ENCODE data around the gene ZC3H12D.

Gene ZC3H12D

DNA sequence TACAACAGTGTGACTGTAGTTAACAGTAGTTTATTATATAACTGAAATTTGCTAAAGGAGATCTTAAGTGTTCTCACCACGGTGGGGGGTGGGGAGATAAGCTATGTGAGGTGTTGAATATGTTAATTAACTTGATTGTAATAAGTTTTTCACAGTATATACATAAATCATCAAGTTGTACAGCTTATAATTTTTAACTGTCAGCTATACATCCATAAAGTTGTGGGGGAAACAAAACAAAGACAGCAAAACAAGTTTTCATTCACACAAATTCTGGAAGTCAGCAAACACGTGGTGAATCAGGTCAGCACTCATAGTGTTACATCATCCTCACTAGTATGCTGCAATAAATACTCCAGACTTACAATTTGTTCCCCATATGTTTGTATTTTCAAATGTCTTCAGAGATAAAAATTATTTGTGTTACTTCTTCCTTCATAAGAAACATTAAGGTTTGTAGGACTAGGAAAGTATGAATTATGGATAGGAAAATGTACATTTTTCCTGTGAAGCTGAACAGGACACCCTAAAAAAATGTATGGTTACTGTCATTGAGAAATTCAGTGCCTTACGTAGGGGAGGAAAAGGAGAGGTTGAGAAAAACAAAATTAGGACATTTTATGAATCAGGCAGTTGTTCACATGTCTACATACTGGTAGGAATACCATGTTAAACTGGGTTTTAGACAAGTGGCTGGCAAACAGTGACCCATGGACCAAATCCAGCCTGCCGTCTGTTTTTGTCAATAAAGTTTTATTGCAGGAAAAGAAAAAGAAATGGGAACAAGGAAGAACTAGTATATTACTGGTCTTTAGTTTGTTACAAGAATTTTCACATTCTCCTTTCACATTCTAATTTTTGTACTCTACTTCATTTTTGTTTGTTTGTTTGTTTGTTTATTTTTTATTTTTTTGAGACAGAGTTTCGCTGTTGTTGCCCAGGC lies 78.7 kb downstream of the ZC3H12D start:
- DNase-seq: no peak

DNA sequence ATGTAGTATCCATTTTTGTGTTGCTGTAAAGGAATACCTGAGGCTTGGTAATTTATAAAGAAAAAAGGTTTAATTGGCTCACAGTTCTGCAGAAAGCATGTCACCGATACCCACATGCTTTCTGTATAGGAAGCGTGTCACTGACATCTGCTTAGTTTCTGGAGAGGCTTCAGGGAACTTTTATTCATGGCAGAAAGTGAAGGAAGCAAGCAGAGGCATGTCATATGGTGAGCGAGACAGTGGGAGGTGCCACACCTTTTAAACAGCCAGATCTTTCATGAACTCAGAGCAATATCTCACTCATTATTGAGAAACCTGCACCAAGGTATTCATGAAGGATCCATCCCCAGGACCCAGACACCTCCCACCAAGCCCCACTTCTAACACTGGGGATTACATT lies 81.3 kb downstream of the ZC3H12D start:
- DNase-seq: no peak

DNA sequence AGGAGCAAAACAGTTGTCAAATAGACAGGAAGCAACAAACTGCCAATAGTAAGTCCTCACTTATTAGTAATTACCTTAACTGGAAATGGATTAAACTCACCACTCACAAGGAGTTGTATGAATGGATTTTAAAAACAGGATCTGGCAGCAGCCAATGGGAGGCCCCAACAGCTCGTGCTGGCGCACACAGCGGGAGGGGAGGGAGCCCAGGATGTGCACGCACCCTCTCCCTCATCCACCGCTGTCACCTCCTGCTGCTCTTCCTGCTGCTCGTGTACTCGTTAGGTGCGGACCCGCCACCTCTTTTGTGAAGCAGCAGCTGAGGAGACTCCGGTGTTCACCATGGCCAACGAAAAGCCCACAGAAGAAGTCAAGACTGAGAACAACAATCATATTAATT lies 84.8 kb downstream of the ZC3H12D start, which contains the start of gene SUMO4:
Gene SUMO4 (plus strand): TSS at position 213 of the 400 bp plus-strand sequence. CDS start 130 bp downstream, at position 343.
- no peak for DNase-seq

DNA sequence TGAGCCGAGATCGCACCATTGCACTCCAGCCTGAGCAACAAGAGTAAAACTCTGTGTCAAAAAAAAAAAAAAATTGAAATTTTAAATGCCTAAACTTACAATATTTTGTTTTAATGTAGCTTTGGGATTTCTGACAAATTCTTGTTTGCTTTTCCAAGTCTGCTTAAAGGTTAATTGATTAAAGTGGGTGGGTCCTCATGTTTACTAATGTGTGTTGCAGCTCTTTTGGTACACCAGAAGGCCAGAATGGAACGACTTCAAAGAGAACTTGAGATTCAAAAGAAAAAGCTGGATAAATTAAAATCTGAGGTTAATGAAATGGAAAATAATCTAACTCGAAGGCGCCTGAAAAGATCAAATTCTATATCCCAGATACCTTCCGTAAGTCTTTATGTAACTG lies 87.4 kb downstream of the ZC3H12D start:
- DNase-seq: no peak

Measured in hematopoietic multipotent progenitor cell treated with erythropoietin and hydrocortisone succinate and interleukin-3 and kit ligand, for 8 days (in vitro differentiated cells).